ENCODE data around the gene LRP1B.

LRP1B gene

DNA sequence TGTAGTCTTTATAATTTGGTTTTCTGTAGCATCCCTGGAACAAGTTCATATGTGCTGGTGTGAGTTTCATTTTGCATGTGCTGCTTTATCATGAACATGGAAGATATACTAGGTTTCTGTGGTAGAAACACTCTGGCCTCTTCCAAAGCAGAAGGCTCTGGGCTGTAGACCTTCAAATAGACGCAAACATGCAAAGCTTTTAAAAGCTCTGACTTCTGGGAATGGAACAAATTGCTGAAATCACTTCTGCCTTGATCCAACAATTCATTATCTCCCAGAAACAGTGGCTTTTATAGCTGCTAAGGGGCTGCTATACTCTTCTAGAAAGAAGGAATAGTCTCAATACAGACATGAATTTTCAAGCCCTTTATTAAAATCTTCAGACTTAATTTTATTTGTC lies 382.2 kb downstream of the LRP1B start:
- no peak for DNase-seq (ENCODE audit: low read depth)

DNA sequence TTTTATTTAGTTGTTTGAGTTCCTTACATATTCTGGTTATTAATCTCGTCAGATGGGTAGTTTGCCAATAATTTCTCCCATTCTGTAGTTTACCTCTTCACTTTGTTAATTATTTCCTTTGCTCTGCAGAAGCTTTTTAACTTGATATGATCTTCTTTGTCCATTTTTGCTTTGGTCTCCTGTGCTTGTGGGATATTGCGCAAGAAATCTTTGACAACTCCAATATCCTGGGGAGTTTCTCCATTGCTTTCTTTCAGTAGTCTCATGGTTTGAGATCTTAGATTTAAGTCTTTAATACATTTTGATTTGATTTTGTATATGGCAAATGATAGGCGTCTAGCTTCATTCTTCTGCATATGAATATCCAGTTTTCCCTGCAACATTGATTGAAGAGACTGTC lies 389.2 kb downstream of the LRP1B start:
- no peak for DNase-seq (ENCODE audit: low read depth)

DNA sequence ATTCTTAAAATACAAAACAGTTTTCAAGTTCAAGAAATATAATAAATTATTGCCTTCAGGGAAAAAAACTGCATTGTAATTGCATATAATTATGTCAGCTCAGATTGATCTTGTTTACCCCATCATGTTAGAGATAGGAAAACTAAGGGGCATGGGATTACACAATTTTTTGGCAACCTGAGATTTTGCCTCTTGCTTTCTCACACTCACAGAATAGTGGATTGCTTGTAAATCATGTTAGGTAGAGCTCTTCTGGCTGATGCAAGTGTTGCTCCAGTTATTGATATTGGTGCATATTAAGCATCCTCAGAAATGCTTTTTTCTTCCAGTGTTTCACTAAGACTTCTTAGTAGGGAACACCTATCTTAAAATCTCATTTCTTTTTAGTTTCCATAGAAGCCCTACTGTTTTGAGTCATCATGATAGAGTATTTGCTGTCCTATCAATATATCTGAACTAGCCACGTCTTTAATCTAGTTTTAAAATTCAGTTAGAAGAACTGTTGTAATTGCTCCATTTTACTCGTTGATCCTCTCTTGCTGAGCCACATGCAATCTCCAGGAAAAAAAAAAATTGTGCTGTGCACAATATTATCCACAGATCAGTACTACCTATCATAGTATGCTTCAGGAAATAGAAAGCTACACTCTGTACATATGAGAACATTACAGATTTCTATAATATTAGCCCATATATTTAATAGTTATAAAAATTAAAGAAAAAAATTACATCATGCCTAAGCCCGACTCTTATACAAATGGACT lies 393.1 kb downstream of the LRP1B start:
- DNase-seq (ENCODE audit: low read depth), result no peak

DNA sequence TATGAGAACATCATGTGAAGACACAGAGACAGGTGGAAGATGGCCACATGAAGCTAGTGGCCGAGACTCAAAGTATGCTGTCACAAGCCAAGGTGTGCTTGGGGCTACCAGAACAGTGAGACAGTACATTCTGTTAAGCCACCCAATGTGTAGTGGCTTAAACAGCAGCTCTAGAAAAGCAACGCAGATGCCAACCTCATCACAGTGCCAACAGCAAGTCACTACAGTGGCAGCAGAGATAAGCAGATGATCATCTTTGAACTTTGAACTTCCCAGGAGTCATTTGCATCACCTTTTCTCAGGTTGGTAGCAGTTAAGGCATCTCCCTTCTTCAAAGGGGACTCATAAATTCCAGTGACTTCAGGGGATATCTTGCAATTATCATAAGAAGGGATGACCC lies 394.4 kb downstream of the LRP1B start:
- no peak for DNase-seq (ENCODE audit: low read depth)

DNA sequence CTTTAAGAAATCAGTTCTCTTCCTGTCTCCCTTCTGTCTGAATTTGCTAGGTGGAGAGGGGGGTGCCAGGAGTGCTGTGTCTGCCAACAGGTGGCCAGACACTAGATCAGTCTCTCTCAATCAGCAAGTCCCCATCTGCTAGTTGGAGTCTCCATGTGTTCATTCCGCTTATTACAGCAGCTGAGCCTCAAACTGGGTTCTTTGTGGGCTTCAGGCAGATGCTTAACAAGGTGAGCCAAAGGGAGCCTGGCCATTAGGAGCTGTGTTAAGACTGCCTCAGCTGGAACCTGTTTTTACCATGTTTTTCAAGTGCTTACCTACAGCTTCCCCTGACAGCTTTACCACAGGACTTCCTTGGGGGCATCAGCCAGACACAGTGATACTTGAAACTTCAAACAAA lies 401.9 kb downstream of the LRP1B start:
- no peak for DNase-seq (ENCODE audit: low read depth)

DNA sequence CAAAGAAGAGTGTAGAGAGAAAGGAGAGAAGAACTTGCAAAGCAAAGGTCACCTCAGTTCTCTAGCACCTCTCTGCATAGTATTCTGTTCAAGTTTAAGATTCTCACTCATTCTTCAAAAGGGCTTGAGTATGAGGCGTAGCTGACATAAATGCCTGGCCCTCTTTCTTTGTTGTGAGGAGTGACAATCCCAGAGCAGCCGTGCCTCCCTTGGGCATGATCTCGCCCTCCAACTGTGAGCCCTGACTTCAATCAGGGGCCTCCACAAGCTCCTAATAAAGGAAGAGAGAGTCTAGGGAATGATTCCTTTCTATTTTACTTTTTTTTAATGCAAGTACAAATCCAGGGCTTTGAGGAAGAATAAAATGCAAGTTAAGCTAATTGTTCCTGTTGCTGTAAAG lies 402.7 kb downstream of the LRP1B start:
- no peak for DNase-seq (ENCODE audit: low read depth)

DNA sequence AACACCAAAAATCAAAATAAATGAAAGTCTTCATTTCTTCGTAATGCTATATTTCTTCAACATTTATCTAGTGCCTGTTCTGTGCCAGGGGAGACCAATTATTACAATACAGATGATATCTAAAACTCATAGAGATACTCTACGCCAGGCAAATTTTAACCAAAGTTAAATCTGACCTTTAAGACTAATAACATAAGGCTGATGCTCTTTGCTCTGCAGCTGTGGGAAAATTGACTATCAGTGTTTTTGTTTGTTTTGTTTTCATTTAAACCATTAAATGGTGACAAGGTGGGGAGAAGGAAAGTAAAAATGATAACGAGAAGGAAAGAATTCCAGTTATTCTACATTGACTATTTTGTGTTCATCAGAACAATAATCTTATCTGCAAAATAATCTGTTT lies 406.4 kb downstream of the LRP1B start:
- no peak for DNase-seq (ENCODE audit: low read depth)

DNA sequence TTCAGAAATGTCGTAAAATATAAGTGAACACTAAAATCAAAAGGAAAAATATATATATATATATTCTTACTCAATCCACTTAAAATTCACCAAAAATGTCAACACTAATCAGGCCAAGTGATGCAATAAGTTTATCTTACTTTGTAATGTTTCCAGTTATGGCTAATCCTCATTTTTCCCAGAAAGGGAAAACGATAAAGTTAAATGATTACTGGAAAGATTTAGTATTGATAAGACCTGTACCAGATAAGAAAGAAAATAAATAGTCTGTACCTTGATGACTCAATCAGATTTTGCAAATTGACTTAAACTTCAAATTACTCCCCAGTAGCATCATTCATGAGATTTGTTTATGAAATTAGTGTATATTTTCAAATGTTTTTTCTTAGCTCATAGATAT lies 407.0 kb downstream of the LRP1B start:
- DNase-seq (ENCODE audit: low read depth), result no peak

DNA sequence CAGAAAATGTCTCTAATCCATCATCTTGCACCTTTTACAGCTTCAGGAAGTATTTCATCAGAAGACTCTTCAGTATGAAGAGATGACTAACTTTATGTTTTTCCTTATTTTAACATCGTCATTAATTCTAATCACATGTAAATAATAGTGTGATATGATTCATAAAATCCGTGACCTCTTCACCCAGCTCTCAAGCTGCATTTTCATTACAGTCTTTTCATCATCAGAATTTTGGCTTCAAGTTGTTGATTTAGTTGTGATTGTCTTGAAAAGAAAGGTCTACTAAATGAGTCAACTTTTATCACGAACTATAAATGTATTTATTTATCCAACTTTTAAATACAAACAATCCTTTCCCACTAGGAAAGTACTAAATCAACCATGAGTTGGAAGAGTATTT lies 410.3 kb downstream of the LRP1B start:
- DNase-seq (ENCODE audit: low read depth), result no peak

DNA sequence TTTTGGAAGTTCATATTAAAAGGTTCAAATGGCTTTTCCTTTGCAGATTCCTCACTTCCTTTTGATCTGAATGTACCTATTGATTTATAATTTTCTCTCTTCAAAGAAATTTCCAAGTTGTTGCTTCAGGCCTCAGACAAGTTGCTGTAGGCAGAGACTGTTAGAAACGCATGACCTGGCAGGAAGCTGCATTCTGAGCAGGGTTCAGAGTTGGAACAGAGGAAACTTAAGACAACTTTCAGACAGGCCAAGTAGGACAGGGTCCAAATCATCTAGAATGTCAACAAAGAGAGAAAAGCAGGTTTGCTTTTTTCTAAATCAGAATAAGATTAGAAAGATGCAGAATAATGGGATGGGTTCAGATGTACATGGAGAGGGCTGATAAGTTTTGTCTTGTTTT lies 416.3 kb downstream of the LRP1B start:
- no peak for DNase-seq (ENCODE audit: low read depth)

DNA sequence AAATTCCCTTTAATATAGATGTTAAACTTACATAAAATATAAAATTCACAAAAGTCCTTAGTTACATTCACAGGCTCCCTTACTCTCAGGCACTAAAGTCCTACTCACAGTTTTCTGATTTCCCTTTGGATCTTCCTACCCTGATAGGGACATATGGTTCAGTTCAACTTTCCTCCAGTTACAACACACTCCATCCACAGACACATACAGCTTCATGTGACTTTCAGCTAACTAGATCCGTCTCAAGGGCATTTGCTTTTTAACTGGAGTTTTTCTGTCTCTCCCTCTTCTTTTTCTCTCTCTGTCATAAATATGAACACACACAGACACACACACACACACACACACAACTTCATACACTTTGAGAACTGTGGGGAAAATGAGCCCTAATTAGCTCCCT lies 419.2 kb downstream of the LRP1B start:
- no peak for DNase-seq (ENCODE audit: low read depth)

DNA sequence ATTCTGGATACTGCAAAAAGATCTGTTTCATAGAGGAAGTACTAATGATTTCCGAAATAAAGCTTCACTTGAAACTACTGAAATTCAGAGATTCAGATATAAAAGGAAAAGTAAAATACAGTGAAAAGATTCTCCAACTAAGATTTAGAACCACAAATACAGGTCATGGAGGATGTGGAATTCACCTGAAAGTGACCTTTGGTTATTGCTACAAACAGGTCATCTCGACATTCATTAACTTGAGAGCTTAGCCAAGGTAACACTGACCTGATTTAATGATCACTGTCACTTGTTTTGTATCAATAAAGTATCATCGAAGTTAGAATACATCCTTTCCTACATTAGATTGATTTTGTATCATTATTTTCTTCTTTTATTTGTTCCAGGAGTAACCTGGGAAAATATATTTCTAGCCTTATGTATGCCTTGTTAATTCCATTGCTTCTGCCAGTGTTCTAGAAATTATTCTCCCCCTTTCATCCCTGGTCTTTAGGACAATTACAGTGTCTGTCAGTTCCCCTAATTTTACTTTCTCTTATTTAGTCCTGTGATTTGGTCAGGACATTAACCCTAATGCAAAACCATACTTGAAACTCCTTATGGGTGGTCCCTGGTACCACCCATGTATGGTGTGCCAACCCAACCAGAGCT lies 420.1 kb downstream of the LRP1B start:
- DNase-seq (ENCODE audit: low read depth), result no peak

DNA sequence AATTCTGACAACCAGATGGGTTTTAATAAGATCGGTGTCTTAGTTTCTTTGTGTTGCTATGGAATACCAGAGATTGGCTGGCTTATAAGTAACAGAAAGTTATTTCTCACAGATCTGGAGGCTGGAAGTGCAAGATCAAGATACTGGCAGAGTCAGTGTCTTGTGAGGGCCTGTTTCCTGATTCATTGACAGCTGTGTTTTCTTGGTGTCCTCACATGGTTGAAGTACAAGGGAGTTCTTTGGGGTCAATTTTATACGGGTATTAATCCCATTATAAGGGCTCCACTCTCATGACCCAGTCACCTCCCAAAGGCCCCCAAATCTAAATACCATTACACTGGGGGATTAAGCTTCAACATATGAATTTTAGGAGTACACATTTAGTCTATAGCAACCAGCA lies 421.1 kb downstream of the LRP1B start:
- no peak for DNase-seq (ENCODE audit: low read depth)

DNA sequence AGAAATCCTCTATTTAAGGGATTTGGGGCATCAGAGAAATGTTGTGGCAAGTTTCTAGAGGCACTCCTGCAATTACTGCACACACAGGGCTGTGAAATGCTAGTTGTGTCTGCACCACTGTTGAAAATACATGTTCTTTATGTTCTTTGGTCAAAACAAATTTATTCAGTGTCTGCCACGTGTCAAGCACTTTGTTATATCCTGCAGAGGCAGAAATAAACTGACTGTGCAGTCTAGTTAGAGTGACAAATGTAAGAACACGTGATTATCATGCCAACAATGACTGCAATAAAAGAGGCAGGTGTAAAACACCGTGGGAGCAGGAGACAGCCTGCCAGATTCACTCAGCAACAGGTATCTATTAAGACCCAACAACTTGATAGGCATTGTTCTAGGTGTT lies 423.3 kb downstream of the LRP1B start:
- DNase-seq (ENCODE audit: low read depth), result no peak

DNA sequence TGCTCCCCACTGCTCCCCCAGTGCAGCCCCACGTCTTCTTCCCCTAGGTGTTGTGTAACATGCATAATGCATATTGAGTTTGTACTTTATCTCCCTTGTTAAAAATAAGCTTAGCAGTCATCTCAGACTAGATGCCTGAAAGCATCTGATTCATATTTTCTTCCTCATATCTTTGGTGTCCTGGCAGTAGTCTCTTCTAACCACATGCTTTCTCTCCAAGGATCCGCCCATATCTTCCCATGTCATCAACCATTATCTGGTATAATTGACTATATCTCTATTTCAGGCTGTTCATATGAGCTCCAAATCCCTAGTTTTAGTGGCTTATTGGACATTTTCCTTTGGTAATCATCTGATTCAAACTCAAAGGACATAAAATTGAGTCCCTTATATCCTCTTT lies 426.3 kb downstream of the LRP1B start:
- no peak for DNase-seq (ENCODE audit: low read depth)

DNA sequence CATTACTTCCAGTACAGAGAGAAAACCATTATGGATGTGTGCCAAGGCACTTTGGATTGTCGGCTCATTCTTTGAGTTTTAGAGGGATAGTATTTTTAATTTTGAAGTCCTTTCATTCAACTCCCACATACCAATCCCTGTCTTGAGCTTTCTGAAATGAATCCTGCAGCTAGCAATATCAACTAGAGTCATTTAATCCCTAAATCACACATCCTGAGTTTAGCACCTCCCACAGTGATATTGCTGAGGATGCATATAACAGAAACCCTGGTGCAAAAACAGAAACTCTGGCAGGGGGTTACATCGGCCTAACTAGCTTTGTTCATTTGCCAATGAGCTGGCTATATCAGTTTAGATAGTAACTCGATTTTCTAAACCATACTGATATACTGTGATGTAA lies 427.3 kb downstream of the LRP1B start:
- no peak for DNase-seq (ENCODE audit: low read depth)

DNA sequence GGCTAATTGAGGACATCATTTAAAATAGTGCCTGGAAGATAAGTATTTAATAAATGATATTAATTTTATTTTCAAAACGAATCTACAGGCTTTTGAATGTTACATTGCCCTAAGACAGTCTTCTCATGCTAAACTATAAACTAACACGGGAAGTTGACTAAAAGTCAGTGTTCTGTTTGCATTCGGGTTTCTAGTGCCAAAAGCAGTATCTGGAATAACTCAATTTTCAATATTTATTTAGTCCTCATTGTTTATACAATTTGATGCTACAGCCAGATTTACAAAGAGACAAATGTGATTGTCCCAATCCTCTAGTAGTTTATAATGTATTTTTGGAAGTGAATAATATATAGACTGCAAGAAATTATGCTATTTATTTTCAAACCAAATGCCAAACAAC lies 429.2 kb downstream of the LRP1B start:
- DNase-seq (ENCODE audit: low read depth), result no peak

DNA sequence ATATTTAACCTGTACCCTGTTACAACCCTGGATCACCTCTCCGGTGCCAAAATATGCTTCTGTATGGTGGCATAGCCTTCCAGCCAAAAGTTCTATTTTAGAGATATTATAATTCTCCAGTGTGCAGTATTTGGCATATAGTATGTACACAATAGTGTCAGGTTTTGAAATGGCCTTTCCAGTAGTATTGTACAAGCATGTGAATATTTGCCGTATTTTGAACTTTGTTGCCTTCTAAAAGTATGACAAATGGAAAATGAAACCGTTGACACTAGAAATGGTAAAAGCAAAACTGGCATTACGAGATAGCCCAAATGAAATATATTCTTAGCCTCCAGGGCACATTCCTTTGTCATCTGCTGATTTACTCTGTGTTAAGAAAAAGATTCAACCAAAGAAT lies 431.2 kb downstream of the LRP1B start:
- no peak for DNase-seq (ENCODE audit: low read depth)

DNA sequence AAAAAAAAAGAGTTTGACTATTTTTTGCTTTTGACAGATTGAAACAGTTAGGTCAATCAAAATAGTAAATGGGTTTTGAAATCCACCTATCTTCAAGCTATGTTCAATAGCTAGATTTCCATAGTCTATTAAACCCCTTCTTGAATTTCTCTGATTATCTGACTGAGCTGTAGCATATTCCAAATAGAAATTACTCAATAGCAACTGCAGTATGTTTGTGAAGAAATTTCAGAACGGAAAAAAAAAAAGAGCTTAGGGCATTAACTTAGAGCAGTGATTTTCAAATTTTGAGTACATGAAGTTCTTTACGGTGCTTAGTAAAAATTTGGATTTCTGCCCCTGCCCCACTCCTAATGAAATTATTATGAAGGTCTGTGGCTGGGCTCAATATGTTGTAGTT lies 432.3 kb downstream of the LRP1B start:
- no peak for DNase-seq (ENCODE audit: low read depth)

DNA sequence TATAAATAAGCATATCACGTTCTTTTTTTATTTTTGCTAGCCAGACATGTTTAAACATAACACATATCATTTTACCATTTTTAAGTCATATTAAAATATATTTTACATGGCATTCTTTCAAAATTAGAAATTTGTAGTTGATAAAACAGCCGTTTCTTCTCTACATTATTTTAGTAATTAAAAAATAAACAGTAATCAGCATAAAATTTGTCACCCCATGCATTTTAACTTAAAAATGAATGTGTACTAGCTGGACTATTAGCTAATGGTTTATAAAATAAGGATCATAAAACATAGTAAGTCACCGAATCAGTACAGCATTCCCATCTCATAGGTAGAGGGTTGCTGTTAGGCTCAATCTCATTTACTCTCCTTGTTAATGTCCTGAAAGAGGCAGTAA lies 433.8 kb downstream of the LRP1B start:
- DNase-seq (ENCODE audit: low read depth), result no peak

DNA sequence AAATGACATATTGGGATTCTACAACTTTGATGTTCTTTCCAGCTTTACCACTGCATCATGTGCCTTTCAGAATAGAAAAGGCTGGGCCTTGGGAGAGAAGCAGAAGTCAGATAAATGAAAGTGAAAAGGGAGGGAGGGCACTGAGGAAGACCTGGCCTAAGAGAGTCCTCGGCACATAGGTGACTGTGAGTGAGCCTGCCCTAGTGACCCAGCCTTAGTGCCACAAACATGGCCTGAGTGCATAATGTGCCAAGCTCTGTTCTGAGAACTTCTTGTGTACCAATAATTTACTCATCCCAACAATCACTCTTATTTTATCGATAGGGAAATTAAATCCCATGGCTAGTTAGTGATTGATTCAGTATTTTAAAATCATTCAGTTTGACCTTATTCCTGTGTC lies 436.6 kb downstream of the LRP1B start:
- DNase-seq (ENCODE audit: low read depth), result no peak

DNA sequence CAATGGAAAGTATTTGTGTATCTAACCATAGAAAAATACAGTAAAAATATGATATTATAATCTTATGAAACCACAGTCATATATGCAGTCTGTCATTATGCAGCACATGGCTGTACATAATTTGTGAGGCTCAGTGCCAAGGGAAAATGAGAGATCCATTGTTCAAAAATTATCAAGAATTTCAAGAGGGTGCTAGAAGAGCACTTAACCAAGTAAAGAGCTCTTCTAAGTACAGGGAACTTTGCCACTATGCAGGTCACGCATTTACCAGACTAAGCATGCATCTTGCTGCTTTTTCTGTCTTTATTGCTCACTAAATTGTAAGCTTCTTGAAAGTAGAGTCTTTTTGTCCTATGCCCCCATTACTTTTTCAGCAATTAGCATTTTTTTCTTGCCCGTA lies 438.0 kb downstream of the LRP1B start:
- DNase-seq (ENCODE audit: low read depth), result no peak

DNA sequence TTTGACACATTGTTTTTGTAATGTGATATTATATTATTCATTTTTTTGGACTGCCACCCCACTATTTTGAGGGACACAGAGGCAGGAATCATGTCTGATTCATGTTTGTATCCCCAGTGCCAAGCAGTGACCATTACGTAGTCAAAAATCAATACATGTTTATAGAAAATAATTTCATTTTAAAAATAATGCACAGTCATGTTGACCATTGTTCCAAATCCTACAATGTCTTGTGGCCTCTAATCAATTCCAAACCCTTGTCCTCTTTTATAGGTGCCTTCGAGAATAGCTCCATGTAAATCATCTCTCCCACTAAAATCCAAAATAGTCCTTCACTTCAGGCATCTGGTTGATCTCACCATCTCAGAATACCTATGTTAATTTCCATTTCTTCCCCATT lies 454.7 kb downstream of the LRP1B start:
- no peak for DNase-seq (ENCODE audit: low read depth)

DNA sequence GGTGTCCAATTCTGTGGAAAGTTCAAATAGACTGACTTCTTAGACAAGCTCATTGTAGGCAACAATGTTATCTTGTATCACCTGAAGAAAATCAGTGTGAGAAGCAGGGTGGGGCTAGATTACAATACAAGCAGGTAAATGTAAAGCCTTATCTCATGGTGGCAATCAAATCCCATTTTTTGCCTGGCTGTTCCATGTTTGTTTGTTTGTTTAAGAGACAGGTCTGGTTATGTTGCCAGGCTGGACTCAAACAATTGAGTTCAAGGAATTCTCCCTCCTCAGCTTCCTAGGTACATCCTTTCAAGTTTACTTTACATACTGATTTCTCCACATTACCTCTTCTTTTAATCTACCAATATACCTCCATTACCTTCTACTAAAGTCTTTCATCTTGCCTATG lies 464.6 kb downstream of the LRP1B start:
- DNase-seq (ENCODE audit: low read depth), result no peak

Data from EH (cell line).